Type B pancreatic cell (in vitro differentiated cells): ENCODE data around the gene C1orf52. TPM values are rescaled to one million over a fixed set of nuclear protein-coding genes. Genes with fewer than 3 reads are reported as not detected.

ENCODE experiments used
- DNase-seq: peaks from one replicate; pipeline ENCODE4 v3.0.0; 2021; ENCODE audit warnings: mixed read lengths; ENCODE audit not compliant: unreplicated experiment; ENCODE audit errors: extremely low spot score
- H3K27ac Mint-ChIP-seq: 2 replicates; pipeline ENCODE4 v1.8.0; 2021; ENCODE audit warnings: mild to moderate bottlenecking, mixed read lengths
- H3K27me3 Mint-ChIP-seq: 2 replicates; pipeline ENCODE4 v1.8.0; 2021; ENCODE audit warnings: mixed read lengths
- H3K36me3 Mint-ChIP-seq: 2 replicates; pipeline ENCODE4 v1.8.0; 2021; ENCODE audit warnings: mixed read lengths
- H3K4me1 Mint-ChIP-seq: one replicate; pipeline ENCODE4 v1.8.0; 2021; ENCODE audit warnings: mixed read lengths; ENCODE audit not compliant: unreplicated experiment
- H3K4me3 Mint-ChIP-seq: 2 replicates; pipeline ENCODE4 v1.8.0; 2021; ENCODE audit warnings: mild to moderate bottlenecking, mixed read lengths
- H3K9me3 Mint-ChIP-seq: 2 replicates; pipeline ENCODE4 v1.8.0; 2021; ENCODE audit warnings: mixed read lengths
- CTCF ChIP-seq: fragments of 200-600 bp; sonication (generic); conservative IDR thresholded peaks from 2 replicates; pipeline ENCODE4 v1.5.0; 2021; ENCODE audit warnings: antibody characterized with exemption, mild to moderate bottlenecking
- total RNA-seq: library from RNA; stranded (reverse); gene quantifications from 2 replicates; pipeline ENCODE4 v1.2.1, GENCODE V29; 2021; ENCODE audit warnings: low replicate concordance

C1orf52 gene
- total RNA-seq, 1 donor from 2014 or later = 31.2 TPM

- peak overlapping the region; percentile 22 for H3K4me3 Mint-ChIP-seq
- peak overlapping the region; percentile 96 for H3K27ac Mint-ChIP-seq
- DNase-seq = no peak
- H3K4me1 Mint-ChIP-seq = peaks cover 22% of the 10 kb centered on the region
- peaks cover 5% of the 10 kb centered on the region for H3K9me3 Mint-ChIP-seq
- peaks cover 10% of the 10 kb centered on the region for H3K36me3 Mint-ChIP-seq
- no peak for TF ChIP-seq CTCF
- H3K27me3 Mint-ChIP-seq = peaks cover 12% of the 10 kb centered on the region
Observed at GRCh38 chr1:85277802-85278201, 18.3 kb upstream of the C1orf52 start.

DNA sequence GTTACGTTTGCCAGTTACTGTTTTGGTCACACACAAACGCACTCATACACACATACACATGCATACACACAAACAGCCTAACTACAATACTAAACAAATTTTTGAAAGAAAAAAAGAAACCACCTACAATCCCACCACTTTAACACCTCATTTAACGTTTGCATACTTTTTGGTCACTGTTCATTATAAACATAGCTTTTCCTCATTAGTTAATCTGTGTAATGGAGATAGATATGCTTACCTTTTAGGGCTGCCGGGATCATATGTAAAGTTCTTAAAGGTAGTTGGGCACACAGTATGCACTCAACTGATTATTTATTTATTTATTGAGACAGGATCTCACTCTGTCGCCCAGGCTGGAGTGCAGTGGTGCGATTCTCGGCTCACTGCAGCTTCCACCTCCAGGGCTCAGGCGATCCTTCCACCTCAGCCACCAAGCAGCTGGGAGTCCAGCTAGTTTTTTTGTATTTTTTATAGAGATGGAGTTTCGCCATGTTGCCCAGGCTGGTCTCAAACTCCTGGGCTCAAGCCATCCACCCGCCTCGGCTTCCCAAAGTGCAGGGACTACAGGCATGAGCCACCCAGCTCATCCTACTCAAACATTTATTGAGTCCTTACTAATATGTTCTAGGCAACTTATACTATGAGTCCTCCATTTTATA lies 17.6 kb upstream of the C1orf52 start:
- Mint-ChIP-seq H3K4me3 (peak overlapping the region; percentile 95), H3K9me3 (peaks cover 5% of the 10 kb centered on the region), H3K36me3 (peaks cover 12% of the 10 kb centered on the region), H3K27ac (peak overlapping the region; percentile 96), H3K4me1 (peaks cover 22% of the 10 kb centered on the region), H3K27me3 (peaks cover 8% of the 10 kb centered on the region)
- no peak for TF ChIP-seq CTCF
- DNase-seq = no peak

- Mint-ChIP-seq H3K36me3 (peaks cover 16% of the 10 kb centered on the region), H3K9me3 (peaks cover 5% of the 10 kb centered on the region), H3K4me1 (peaks cover 22% of the 10 kb centered on the region), H3K27me3 (peaks cover 7% of the 10 kb centered on the region), H3K4me3 (peak within 1 kb of the TSS; percentile 95), H3K27ac (peak within 1 kb of the TSS; percentile 96)
- no peak for TF ChIP-seq CTCF
- peak; percentile 98 for DNase-seq
Observed at GRCh38 chr1:85276215-85276977, 16.9 kb upstream of the C1orf52 start, which contains the start of gene BCL10. BCL10 (minus strand) TSS chr1:85276632; CDS start chr1:85276352, 280 bp downstream.

DNA sequence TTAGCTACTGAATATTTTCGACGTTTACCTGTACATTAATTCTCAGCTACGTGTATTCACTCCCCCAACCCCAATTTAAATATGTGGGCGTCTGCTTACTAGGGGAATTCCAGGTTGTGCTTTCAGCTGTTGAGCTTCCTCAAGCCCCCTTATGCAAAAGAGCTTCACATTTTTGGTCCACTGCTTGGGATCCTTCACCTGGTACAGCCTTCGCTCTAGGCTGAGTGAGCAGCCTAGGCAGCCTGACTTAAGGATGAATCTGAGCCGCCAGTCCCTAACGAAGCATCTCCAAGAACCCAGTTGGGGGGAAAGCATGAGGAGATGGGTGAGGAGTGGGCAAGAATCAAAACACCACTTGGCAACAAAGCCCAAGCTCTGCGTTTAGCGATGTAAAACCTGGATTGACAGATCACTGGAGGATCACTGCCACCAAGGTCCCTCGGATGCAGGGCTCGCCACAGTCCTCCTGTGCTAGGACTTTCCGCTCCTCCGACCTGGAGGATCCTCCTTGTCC lies 16.3 kb upstream of the C1orf52 start:
- Mint-ChIP-seq H3K27me3 (peaks cover 4% of the 10 kb centered on the region), H3K36me3 (peaks cover 21% of the 10 kb centered on the region), H3K9me3 (peaks cover 5% of the 10 kb centered on the region), H3K27ac (peak overlapping the region; percentile 96), H3K4me1 (peaks cover 22% of the 10 kb centered on the region), H3K4me3 (peak overlapping the region; percentile 95)
- DNase-seq = no peak
- no peak for TF ChIP-seq CTCF

- peak overlapping the region; percentile 96 for H3K27ac Mint-ChIP-seq
Observed at GRCh38 chr1:85274969-85275453, 15.5 kb upstream of the C1orf52 start.

More at GRCh38 chr1:85274969-85275453, 15.5 kb upstream of the C1orf52 start:
- H3K36me3 Mint-ChIP-seq = peaks cover 21% of the 10 kb centered on the region
- H3K4me1 Mint-ChIP-seq = peaks cover 22% of the 10 kb centered on the region
- peak overlapping the region; percentile 95 for H3K4me3 Mint-ChIP-seq
- no peak for DNase-seq
- no peak for TF ChIP-seq CTCF
- peaks cover 5% of the 10 kb centered on the region for H3K9me3 Mint-ChIP-seq
- peaks cover 4% of the 10 kb centered on the region for H3K27me3 Mint-ChIP-seq
